Measurements from ENCODE around the gene RTN4IP1. TPM values are rescaled to one million over a fixed set of nuclear protein-coding genes. Genes with fewer than 3 reads are reported as not detected.
"Not testable (repeated sequence)": the region's sequence is repeated elsewhere in the genome, so short reads cannot be mapped to it uniquely, and the experiment has no call there.

Gene RTN4IP1
- total RNA-seq, 1 donor from 2014 or later: 7.6 TPM

DNA sequence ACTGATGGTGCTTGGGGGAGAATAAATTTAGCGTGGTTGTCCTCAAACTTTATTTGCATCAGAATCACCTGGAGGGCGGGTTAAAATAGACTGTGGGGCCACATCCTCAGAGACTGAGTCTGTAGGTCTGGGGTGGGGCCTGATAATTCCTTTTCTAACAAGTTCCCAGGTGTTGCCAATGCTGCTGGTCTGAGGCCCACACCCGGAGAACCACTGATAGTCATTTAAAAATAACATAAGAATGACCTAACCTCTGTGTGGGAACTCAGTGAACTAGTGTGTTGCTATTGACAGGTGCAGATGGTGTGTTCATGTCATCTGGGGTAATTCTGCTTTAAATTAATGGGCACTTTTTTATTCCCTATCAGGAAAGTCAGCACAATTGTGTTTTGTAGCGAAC lies 64.8 kb downstream of the RTN4IP1 start:
- TF ChIP-seq, protein P1, sequence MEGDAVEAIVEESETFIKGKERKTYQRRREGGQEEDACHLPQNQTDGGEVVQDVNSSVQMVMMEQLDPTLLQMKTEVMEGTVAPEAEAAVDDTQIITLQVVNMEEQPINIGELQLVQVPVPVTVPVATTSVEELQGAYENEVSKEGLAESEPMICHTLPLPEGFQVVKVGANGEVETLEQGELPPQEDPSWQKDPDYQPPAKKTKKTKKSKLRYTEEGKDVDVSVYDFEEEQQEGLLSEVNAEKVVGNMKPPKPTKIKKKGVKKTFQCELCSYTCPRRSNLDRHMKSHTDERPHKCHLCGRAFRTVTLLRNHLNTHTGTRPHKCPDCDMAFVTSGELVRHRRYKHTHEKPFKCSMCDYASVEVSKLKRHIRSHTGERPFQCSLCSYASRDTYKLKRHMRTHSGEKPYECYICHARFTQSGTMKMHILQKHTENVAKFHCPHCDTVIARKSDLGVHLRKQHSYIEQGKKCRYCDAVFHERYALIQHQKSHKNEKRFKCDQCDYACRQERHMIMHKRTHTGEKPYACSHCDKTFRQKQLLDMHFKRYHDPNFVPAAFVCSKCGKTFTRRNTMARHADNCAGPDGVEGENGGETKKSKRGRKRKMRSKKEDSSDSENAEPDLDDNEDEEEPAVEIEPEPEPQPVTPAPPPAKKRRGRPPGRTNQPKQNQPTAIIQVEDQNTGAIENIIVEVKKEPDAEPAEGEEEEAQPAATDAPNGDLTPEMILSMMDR (IDR thresholded peaks at IDR 0.05; ENCODE audit: insufficient read depth, low read length, severe bottlenecking): no peak
- no peak for DNase-seq (ENCODE audit: low read depth)
- Histone ChIP-seq H3K36me3 (ENCODE audit: control insufficient read depth, insufficient read depth, low read length) (peaks cover 18% of the 10 kb centered on the region), H3K4me3 (ENCODE audit: low read depth, low read length) (no peak overlapping the region), H3K27me3 (ENCODE audit: control insufficient read depth, insufficient read depth, low read length) (no peaks in the 10 kb centered on the region)
- no peak for FAIRE-seq

DNA sequence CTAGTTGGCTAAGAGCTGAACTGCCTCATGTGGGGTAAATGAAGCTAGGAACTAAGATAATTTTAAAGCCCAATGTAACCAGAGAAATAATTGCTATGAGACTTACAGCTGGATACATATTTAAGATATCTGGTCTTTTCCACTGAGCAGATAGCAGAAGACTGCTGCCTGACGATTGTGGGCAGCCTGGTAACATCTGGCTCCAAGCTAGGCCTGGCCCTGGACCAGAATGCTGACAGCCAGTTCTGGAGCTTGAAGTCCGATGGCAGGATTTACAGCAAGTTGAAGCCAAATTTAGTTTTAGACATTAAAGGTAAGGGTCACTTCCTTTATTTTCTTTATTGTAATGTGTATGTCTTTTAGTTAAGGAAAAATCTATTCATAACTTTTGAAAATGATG lies 65.7 kb downstream of the RTN4IP1 start:
- no peak for DNase-seq (ENCODE audit: low read depth)
- FAIRE-seq: no peak
- H3K27me3 ChIP-seq (ENCODE audit: control insufficient read depth, insufficient read depth, low read length): no peaks in the 10 kb centered on the region
- H3K36me3 ChIP-seq (ENCODE audit: control insufficient read depth, insufficient read depth, low read length): peaks cover 18% of the 10 kb centered on the region
- TF ChIP-seq, protein P1 (IDR thresholded peaks at IDR 0.05; ENCODE audit: insufficient read depth, low read length, severe bottlenecking): no peak
- H3K4me3 ChIP-seq (ENCODE audit: low read depth, low read length): no peak overlapping the region

- peak; percentile 81 for DNase-seq (ENCODE audit: low read depth)
- no peaks in the 10 kb centered on the region for H3K27me3 ChIP-seq (ENCODE audit: control insufficient read depth, insufficient read depth, low read length)
- peaks cover 13% of the 10 kb centered on the region for H3K36me3 ChIP-seq (ENCODE audit: control insufficient read depth, insufficient read depth, low read length)
- H3K4me3 ChIP-seq (ENCODE audit: low read depth, low read length): no peak overlapping the region
- TF ChIP-seq, protein P1 (IDR thresholded peaks at IDR 0.05; ENCODE audit: insufficient read depth, low read length, severe bottlenecking): no peak
- FAIRE-seq: no peak
Observed at GRCh38 chr6:106561686-106562405, 67.5 kb downstream of the RTN4IP1 start.

DNA sequence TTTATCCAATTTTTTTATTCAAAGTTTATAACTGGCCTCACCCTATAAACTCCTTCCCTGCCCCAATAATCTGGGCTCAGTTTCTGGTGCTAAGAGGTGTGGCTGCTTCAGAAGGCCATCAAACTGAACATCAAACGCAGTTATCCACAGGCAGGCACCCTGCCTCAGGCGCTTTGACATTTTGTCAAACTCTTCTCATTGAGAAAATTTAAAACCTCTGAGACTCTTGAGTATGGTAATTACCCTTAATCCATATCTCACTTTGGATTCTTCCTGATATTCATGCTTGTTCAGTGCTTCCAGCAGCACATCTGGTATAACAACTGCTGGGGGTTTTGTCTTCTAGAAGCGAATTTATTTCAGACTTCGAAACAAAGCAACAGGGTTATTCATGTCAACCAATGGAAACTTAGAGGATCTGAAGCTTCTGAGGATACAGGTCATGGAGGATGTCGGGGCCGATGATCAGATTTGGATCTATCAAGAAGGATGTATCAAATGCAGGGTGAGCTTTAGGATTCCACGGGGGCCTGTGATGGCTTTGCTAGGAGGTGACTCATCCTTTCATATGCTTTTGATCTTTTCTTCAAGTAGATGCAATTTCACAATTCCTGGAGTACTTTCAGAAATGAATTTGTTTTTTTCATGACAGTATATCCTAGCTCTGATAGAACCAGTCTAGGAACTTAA lies 68.2 kb downstream of the RTN4IP1 start:
- peak; percentile 78 for DNase-seq (ENCODE audit: low read depth)
- H3K4me3 ChIP-seq (ENCODE audit: low read depth, low read length): no peak overlapping the region
- peaks cover 13% of the 10 kb centered on the region for H3K36me3 ChIP-seq (ENCODE audit: control insufficient read depth, insufficient read depth, low read length)
- no peaks in the 10 kb centered on the region for H3K27me3 ChIP-seq (ENCODE audit: control insufficient read depth, insufficient read depth, low read length)
- TF ChIP-seq, protein P1 (IDR thresholded peaks at IDR 0.05; ENCODE audit: insufficient read depth, low read length, severe bottlenecking): no peak
- FAIRE-seq: no peak

GRCh38 chr6:106559659-106560058 lies 69.6 kb downstream of the RTN4IP1 start:
- H3K4me3 ChIP-seq (ENCODE audit: low read depth, low read length); H3K27me3 ChIP-seq (ENCODE audit: control insufficient read depth, insufficient read depth, low read length); FAIRE-seq: not testable (repeated sequence)
- peaks cover 15% of the 10 kb centered on the region for H3K36me3 ChIP-seq (ENCODE audit: control insufficient read depth, insufficient read depth, low read length)
- peak; percentile 79 for DNase-seq (ENCODE audit: low read depth)

DNA sequence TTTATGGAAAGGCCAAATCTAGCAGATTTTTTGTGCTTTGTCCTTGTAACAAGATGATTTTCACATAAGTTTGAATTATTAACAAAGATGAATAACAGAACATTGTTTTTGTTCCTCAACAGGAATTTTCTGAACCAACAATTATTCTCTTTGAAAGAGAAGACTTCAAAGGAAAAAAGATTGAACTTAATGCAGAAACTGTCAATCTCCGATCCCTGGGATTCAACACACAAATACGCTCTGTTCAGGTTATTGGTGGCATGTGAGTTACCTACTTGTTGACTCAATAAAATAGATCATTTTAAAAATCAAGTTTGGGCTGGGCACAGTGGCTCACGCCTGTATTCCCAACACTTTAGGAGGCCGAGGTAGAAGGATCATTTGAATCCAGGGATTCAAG lies 70.9 kb downstream of the RTN4IP1 start:
- Histone ChIP-seq H3K36me3 (ENCODE audit: control insufficient read depth, insufficient read depth, low read length) (peaks cover 17% of the 10 kb centered on the region), H3K27me3 (ENCODE audit: control insufficient read depth, insufficient read depth, low read length) (no peaks in the 10 kb centered on the region), H3K4me3 (ENCODE audit: low read depth, low read length) (no peak overlapping the region)
- TF ChIP-seq, protein P1 (IDR thresholded peaks at IDR 0.05; ENCODE audit: insufficient read depth, low read length, severe bottlenecking): no peak
- FAIRE-seq: no peak
- no peak for DNase-seq (ENCODE audit: low read depth)
